GM12891 (cell line): ENCODE data around the gene SUMO3.

Source experiments
- PAX5 ChIP-seq: IDR thresholded peaks from 2 replicates; pipeline ENCODE4 v1.6.1; 2011; ENCODE audit warnings: low read length, moderate library complexity, mild to moderate bottlenecking; ENCODE audit not compliant: insufficient read depth, severe bottlenecking
- POLR2A ChIP-seq: IDR thresholded peaks from 2 replicates; pipeline ENCODE4 v1.6.1; 2011; ENCODE audit warnings: low read depth, low read length, control low read depth
- POLR2AphosphoS5 ChIP-seq: IDR thresholded peaks from 2 replicates; pipeline ENCODE4 v1.6.1; 2011; ENCODE audit warnings: low read depth, low read length, control low read depth
- POU2F2 ChIP-seq: IDR thresholded peaks from 2 replicates; pipeline ENCODE4 v1.6.1; 2011; ENCODE audit warnings: low read depth, mild to moderate bottlenecking, control low read depth, low read length, moderate library complexity
- SPI1 ChIP-seq: IDR thresholded peaks from 2 replicates; pipeline ENCODE4 v1.6.1; 2011; ENCODE audit warnings: low read depth, low read length, control low read depth
- TAF1 ChIP-seq: IDR thresholded peaks from 2 replicates; pipeline ENCODE4 v1.6.1; 2011; ENCODE audit warnings: low read depth, low read length, control low read depth

GRCh38 chr21:44862869-44863685 lies 45.2 kb upstream of the SUMO3 start:
- TF ChIP-seq POLR2A = no peak
- TF ChIP-seq TAF1 = no peak
- no peak for TF ChIP-seq POU2F2
- TF ChIP-seq POLR2AphosphoS5 = no peak
- TF ChIP-seq SPI1 = no peak
- TF ChIP-seq PAX5 = no peak
